GM04504 (cell line): ENCODE results near the gene SMIM1.
A peak's percentile ranks its signal among the peaks of the same experiment; 100 is the strongest.
"Not testable (repeated sequence)": the region's sequence is repeated elsewhere in the genome, so short reads cannot be mapped to it uniquely, and the experiment has no call there.

ENCODE experiments used
- DNase-seq: peaks from one replicate; pipeline ENCODE4 v3.0.0-alpha.2; 2012; ENCODE audit warnings: low read depth

SMIM1 gene

DNA sequence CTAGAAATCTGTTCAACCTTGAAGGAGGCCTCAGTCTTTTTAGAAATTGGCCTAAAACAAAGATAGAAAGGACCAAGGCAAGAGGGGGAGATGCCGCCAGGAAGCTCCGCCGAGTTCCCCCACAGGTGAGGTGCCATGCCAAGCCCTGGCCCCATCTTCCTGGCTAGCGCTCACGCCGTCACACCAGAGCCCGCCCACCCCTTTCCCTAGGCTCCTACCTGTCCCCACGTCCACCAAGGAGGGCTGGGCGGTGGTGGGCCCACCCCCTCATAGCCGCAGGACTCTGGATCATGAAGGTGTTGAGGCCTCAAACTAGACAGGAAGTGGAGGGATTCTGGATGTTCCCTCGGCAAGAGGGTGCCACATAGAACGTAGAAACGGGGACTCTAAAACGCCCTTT lies 35.8 kb upstream of the SMIM1 start:
- no peak for DNase-seq

DNA sequence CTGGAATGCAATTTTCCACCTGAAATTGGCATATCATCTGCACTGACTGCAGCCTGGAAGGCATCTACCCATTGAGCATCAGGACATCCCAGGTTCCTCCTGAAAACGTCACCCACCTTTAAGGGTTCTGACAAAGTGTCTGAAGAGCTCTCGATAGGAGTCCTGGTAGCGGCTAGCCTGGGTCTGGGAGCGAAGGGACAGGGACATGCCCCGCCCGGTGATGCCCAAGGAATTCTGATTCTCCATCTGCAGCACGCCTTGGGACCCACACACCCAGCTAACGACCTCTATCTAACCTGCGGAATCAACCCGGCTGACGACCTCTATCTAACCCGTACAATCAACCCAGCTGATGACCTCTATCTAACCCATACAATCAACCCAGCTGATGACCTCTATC lies 33.6 kb upstream of the SMIM1 start:
- DNase-seq: no peak

DNA sequence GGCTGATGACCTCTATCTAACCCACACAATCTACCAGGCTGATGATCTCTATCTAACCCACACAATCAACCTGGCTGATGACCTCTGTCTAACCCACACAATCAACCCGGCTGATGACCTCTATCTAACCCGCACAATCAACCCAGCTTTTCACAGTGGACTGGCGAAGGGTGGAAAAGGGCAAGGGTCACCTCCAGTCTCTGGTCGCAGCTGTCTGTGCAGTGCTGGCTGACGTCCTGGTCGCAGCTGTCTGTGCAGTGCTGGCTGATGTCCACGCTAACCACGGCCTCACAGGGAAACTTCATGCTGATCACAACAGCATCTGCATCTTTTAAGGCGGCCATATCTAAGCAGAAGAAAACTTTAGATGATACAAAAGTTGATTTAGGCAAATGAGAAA lies 32.5 kb upstream of the SMIM1 start:
- no peak for DNase-seq

DNA sequence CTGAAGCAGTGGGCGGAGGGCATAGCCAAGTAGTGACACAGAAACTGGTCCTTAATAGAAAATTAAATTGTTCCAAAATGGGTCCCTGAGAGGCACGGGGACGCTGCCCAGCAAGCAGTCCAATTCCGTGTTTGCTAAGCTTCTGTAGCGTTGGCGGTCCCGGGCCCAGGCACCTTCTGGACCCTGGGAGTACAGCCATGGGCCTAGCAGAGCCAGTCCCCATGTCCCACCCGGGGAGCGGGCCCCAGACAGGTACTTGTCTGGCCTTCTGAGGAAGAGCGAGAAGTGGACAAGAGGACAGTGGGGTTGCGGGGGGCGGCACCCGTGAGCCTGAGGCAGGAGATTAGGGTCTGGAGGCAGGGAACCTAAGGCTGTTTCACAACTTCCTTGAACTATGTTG lies 31.8 kb upstream of the SMIM1 start:
- DNase-seq: no peak

DNA sequence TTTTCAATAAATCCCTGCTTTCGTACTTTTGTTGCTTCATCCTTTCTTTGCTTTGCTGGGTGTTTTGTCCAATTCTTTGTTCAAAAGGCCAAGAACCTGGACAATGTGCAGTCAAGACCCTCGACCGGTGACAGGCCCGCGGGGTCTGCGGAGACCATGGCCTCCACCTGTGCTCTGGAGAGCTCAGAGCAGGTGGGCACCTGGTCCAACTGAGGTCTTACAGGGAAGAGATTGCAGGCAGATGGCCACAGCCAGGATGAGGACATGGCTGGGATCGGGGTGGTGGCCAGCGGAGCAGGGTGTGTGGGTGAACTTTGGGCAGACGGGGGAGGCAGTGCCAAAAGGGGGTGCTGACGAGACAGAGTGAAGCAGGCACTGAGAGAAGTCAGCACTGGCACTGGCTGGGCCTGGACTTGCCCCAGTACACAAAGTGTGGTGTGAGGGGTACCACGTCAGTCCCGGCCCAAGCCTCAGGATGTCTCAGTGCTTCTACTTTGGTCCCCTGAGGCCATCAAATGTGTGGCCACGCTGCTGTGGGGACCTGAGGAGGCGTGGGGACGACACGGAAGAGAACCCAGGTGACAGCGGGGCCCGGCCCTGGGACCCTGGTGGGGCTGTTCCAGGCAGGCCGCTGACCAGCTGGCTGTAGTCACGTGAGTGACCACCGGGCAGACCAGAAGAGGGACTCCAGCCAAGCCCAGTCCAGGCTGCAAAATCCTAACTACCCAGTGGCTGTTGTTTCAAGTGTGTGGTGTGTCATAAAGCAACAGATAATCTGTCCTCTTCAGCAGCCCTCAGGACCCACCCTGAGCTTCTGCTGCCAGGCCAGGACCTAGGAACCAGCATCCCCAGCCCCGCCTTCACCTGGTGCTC lies 30.7 kb upstream of the SMIM1 start:
- no peak for DNase-seq

DNA sequence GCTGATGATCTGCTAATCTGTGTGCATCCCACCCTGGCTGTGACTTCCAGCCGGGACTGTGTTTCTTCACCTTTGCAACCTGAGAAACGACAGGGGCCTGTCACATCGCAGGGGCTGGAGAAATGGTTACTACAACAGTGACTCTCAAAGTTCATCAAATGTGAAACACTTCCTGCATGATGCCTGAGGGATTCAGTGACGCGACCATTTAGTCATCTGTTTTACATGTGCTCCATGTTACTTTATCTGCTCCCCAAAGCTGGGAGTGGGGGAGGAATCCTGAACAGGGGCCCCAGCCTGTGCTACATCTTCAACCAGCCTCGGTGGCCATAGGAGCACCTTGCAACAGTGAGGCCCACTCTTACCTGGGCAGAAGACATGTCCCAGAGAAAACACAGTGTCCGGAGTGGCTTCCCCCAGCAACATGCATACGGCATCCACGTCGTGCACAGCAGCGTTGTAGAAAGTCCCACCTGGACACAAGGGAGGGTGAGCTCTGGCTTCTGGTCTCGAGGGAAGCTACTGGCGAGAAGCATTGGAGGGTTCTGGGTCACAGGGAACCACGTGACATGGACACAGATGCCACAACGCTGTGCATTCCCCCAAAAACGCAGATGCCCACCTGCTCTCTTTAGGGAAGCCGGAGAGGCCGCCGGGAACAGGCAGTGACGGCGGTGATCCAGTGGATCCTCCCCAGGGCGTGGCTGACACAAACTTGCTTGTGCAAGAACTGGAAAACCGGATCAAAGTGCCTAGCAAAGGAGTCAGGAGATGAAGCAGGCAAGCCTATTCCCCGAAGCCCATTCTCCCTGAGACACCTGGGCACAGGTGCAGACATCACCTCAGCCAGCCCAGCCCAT lies 29.9 kb upstream of the SMIM1 start:
- no peak for DNase-seq

DNA sequence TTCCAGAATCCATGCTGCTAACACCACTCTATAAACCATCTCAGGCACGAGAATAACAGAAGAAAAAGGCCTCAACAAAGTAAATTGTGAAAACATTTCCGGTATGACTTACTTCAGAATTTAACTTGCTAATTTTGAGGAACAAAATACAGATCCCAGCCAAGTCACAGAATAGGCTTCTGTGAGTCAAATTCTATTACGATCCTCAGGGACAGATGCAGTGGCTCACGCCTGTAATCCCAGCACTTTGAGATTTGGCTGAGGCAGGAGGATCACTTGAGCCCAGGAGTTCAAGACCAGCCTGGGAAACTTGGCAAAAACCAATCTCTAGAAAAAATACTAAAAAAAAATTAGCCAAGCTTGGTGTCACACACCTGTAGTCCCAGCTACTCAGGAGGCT lies 29.1 kb upstream of the SMIM1 start:
- DNase-seq: no peak

DNA sequence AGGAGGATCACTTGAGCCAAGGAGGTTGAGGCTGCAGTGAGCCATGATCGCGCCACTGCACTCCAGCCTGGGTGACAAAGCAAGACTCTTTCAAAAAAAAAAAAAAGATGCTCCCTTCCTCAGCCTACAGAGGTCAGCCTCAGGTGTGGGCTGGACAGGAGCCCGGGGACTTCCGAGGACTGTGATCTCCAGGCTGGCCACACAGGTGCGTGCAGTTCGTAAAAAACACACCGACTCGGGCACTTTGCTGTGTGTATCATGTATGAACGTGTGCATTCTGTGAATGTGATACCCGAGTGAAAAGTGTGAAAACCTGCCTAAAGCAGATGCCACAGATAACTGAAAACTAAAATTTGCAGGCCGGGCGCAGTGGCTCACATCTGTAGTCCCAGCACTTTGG lies 28.7 kb upstream of the SMIM1 start:
- DNase-seq: no peak

DNA sequence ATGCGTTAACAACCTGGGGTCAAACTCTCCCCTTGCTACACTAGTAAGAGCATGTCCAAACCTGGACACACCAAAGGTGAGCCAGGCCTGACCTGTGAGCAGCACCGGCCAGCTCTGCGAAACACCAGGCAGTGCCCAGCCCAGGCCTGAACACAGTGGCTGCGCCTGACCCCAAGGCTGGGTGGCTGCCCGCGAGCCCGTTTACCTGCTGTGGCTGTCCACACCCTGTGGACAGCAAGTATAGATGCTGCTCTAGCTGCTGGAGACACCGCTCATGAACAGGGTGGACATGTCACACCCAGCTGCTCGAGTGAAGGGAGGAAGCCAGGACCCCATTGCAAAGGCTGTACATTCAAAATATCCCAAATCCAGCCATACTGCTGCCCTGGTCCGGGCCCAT lies 27.9 kb upstream of the SMIM1 start:
- DNase-seq: no peak

DNA sequence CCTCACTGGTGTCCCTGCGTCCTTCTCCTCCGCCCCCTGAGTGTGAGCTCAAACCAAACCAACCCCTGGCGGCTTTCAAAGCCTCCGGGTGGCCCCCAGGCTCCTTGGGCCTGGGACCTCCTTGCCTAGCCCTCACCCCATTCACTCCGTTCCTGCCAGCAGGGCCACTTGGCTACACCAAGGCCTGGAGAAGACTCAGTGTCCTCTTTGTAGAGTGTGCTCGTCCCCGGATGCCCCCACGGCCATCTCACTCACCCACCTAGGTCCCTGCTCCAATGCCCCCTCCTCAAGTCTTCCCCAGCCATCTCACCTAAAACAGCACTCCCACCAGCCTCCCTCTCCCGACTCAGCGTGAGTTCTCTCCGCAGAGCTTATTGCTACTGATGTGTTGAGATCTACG lies 27.5 kb upstream of the SMIM1 start:
- no peak for DNase-seq

DNA sequence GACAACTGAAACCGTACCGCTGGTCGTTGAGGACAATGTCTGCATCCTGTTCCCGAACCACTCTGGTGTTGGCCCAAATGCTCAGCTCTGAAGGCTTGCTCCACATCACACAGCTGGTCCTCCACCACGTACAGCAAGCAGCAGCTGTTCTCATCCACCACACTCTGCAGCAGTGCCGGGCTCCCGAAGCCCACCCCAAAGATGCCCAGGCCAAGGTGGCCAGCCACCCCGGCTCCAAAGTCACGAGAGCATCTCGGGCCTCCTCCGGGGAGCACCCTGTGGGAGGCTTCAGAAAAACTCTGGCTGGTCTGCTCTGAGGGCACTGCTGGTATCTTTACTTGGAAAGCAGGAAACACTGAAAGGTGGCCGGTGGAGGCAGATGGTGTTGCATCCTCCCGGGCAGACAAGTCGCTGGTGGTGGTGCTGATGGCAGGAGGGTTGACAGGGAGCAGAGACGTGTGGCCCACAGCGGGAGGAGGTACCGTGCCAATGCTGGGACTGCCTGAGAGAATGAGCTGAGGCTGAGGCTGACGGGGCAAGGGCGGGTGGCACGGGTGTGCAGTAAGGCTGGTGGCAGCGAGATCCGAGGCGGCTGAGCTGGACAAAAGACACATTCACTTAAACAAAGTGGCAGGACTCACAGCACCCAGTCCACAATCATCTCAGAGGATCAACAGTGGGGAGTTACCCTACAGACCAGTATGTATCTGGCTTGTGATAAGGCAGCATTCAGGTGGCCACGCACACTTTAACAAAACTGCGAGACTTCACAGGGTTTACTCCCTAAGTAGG lies 26.8 kb upstream of the SMIM1 start:
- DNase-seq: no peak

DNA sequence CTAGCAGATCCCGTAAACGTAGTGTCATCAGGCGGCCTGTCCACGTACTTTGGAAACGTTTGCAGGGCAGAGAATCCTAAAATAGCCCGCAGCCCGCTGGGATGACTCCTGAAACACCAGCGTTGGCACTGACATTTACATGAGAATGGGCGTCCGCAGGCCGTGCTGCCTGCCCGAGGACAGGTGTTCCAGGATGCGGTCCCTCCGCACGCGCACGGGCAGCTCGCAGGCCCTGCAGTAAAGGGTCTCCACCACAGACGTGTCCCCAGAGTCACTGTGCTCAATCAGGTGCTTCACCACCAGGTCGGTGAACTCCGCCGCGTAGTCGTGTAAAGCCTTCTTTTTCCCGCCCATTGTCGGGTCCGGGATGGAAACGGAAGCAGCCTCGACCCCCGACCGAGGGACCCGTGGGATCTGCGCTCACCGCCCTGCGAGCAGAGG lies 26.1 kb upstream of the SMIM1 start:
- no peak for DNase-seq

DNA sequence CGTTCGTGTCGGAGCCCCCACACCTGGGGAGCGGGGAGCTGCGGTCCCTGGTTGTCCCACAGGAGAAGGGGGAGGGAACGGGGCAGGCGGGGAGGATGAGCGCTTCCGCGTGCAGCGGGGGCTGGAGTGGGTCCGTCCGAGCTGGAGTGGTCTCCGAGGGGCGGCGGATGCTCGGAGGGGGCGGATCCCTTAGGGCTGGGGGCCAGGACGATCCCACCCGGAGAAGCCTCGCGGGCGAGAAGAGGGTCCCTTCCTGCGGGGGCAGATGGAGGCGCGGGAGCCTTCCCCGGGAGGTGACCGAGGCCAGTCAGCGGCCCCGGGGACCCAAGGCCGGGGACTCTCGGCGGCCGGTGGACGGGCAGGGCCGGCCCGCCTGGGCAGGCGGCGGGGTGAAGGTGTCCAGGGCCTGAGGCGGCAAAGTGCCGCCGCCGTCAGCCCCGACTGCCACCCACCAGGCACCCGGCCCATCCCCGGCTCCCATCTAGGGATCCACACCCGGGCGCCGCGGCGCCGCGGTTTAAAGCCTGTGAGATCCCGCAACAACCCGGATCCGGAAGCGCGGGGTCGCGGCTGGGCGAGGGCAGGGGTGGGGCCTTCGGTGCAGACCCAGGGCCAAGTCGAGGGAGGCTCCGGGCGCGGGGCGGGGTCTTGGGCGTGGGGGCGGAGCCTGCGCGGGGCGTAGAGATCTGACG lies 25.6 kb upstream of the SMIM1 start:
- DNase-seq: peak; percentile 35

DNA sequence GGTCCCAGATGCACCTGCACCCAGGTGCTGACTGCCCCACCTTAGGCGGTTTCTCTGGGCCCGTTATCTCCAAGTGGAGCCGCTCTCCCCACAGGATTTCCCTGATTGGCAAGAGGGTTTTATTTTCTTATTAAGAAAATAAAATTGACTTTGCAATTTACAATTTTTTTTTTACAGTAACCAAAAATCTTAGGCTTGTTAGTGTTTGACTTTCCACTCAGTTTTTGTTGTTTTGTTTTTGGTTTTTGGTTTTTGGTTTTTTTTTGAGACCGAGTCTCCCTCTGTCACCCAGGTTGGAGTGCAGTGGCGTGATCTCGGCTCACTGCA lies 25.1 kb upstream of the SMIM1 start:
- no peak for DNase-seq

DNA sequence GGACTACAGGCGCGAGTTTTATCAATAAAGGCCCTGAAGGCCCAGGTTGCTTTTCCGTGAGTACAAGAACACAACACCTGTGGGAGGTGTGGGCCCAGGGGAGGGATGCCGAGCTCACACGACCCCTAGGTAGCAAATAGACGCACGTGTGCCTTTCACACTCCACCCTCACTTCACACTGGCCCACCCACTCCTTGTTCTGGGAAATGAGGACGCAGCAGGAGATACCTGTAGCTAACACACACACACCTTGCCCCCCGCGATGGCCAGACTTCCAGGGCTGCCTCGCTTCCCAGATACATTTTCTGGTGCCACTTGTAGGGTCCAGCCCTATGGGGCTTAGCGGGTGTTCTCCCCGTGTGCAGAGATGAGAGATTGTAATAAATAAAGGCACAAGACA lies 24.6 kb upstream of the SMIM1 start:
- no peak for DNase-seq

DNA sequence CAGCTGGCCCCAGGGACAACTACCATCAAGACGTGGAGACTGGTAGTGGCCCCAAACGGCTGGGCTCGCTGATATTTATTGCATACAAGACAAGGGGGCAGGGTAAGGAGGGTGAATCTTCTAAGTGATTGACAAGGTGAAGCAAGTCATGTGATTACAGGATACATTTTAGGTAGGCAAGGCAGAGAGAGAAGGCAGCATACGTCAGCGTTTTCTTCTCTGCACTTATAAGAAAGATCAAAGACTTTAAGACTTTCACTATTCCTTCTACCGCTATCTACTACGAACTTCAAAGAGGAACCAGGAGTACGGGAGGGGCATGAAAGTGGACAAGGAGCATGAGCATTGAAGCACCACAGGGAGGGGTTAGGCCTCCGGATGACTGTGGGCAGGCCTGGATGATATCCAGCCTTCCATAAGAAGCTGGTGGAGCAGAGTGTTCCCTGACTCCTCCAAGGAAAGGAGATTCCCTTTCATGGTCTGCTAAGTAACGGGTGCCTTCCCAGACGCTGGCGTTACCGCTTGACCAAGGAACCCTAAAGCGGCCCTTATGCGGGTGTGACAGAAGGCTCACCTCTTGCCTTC lies 24.1 kb upstream of the SMIM1 start:
- not testable (repeated sequence) for DNase-seq

DNA sequence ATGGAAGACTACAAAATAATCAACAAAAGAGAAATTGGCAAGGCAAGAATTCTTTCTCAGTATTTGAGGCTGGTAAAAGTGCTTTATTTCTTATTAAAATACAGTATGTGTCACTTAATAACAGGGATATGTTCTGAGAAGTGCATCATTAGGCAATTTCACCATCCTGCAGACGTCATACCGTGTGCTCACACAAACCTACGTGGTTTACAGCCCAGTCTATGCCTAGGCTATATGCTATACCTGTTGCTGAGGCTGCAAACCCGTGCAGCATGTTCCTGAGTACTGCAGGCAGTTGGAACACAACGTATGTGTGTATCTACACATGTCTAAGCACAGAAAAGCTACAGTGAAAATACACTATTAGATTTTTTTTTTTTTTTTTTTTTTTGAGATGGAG lies 23.0 kb upstream of the SMIM1 start:
- DNase-seq: no peak

DNA sequence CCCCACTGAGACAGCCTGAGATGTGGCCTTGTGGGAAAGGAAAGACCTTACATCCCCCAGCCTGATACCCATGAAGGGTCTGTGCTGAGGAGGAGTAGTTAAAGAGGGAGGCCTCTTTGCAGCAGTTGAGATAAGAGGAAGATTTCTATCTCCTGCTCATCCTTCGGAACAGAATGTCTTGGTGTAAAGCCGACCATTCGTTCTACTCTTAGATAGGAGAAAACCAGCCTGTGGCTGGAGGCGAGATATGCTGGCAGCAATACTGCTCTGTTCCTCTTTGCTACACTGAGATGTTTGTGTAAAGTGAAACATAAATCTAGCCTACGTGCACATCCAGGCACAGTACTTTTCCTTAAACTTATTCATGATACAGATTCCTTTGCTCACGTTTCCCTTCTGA lies 21.8 kb upstream of the SMIM1 start:
- DNase-seq: no peak

DNA sequence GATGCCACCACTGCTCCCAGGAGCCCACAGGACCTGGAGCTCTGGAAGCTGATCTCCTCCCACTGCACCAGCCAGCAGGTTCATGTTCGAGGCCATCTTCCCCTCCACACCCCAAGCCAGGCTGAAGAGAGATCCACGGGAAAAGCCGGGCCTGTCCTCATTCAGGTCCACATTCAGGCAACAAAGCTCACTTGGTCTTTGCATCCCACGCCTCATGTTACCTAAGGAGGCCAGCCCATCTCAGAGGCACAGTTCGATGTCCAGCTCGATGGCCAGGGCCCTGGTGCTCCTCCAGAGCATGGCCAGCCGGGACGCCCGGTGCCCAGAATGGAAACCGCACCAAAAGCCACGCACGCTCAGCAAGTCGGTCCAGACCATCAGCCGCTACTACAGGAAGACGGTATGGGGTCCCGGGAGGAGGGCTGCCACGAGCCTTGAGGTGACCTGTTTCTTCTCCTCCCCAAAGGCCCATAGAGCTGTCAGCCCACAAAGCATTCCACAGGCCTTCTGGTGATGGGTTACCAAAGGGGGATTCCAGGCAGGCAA lies 20.1 kb upstream of the SMIM1 start, which contains the start of gene CCDC27:
TSS of gene CCDC27 (plus strand) at position 51 of the 546 bp plus-strand sequence. CDS start at position 83, 32 bp downstream.
- DNase-seq: no peak

DNA sequence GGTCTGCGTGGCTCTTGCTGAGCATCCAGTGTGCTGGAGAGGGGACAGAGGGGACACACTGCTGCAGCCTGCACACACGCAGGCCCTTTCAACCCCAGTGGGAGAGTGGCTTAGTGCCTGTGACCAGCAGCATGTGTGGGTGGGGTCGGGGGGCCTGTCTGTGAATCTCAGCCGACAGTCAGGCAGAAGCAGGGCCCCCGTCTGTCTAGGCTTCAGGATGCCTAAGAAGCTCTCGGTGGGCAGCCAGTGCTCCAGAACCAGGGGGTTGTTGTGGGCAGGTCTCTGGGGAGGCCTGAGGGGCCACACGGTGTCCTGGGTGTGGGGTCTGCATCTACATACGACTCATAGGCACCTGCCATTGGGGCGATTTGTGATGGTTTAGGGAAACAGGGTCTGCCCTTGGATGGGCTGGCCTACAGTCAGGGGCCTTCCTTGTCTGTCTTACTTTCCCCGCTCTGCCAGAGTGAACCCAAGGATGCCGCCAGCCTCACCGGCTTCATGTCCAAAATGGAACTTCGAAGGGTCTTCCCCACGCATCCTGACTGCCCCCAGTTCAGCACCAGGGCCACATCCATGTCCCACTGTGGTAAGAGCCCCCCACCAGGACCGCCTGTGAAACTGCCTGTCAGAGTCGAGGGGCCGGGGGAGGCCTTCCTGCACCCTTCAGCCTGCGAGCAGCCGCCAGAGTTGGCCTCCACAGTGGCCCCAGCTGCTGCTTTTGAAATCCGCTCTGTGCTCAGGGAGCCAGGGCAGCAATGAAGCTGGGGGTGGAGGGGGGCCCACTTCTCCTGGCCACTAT lies 18.7 kb upstream of the SMIM1 start:
- no peak for DNase-seq
